ENCODE measurements around the gene PIK3AP1. TPM values are rescaled to one million over a fixed set of nuclear protein-coding genes. Genes with fewer than 3 reads are reported as not detected.

The PIK3AP1 gene
- total RNA-seq, 1 experiment from 2014 or later: 7.1 TPM

DNA sequence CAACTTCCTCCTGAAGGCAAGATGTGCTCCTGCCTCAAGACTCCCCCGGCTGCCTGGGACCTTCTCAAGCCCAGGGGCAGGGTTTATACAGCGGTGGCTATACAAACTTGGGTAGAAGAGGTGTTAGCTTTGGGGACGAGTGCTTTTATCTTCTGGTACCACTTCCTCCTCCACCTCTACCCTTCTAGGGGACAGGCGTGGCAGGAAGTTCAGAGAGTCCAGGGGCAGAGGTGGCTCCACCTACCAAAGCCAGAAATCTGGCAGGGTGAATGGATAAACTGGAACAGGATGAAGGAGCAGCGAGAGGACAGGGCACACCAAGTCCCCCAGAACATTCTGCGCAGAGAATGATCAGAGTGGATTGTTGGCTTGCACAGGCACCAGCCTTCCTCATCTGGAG is 109.5 kb downstream of the PIK3AP1 start:
- Histone ChIP-seq H3K4me2 (ENCODE audit: low read length) (peak overlapping the region; percentile 25), H3K9ac (ENCODE audit: low read length) (no peak overlapping the region)
- ATAC-seq: no peak

More for the DNA sequence above, 109.5 kb downstream of the PIK3AP1 start:
- Histone ChIP-seq H2AFZ (ENCODE audit: low read depth, low read length, poor library complexity, severe bottlenecking) (no peak overlapping the region), H3K36me3 (ENCODE audit: control insufficient read depth in 1 of 2, insufficient read depth in 2 of 2, low read length in 2 of 2) (no peaks in the 10 kb centered on the region), H3K4me3 (replicated peaks in 1 of 2; ENCODE audit: low read depth in 1 of 2, low read length in 2 of 2) (no peak overlapping the region), H3K27me3 (ENCODE audit: insufficient read depth, low read length) (no peaks in the 10 kb centered on the region), H3K4me1 (ENCODE audit: control insufficient read depth in 1 of 2, insufficient read depth in 2 of 2, low read length in 2 of 2) (peaks cover 11 to 36% of the 10 kb centered on the region in 2 experiments), H3K79me2 (ENCODE audit: insufficient read depth, low read length) (no peaks in the 10 kb centered on the region), H3K9me3 (ENCODE audit: control insufficient read depth in 1 of 2, insufficient read depth in 1 of 2, low read depth in 1 of 2, low read length in 2 of 2) (no peaks in the 10 kb centered on the region), H3K9me2 (ENCODE audit: insufficient read depth) (no peaks in the 10 kb centered on the region; the same call in 1 of the 2 replicates), H4K20me1 (ENCODE audit: insufficient read depth) (no peaks in the 10 kb centered on the region), H3K27ac (ENCODE audit: low read depth, low read length) (no peak overlapping the region)
- POLR2A ChIA-PET: no interaction called here
- no TSS peak for BruUV-seq (replicated peaks)
- TF ChIP-seq, protein P1, sequence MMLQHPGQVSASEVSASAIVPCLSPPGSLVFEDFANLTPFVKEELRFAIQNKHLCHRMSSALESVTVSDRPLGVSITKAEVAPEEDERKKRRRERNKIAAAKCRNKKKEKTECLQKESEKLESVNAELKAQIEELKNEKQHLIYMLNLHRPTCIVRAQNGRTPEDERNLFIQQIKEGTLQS (IDR thresholded peaks at IDR 0.05): no peak
- TF ChIP-seq CEBPB (IDR thresholded peaks at IDR 0.05; ENCODE audit: low read depth) (no peak), YY1 (IDR thresholded peaks at IDR 0.05; ENCODE audit: extremely low read depth, insufficient replicate concordance, low read depth, low read length) (no peak), EZH2phosphoT487 (IDR thresholded peaks at IDR 0.05; ENCODE audit: borderline replicate concordance) (no peak), POLR2AphosphoS5 (IDR thresholded peaks at IDR 0.05; ENCODE audit: low read depth, low read length) (no peak)
- TF ChIP-seq, protein P2, sequence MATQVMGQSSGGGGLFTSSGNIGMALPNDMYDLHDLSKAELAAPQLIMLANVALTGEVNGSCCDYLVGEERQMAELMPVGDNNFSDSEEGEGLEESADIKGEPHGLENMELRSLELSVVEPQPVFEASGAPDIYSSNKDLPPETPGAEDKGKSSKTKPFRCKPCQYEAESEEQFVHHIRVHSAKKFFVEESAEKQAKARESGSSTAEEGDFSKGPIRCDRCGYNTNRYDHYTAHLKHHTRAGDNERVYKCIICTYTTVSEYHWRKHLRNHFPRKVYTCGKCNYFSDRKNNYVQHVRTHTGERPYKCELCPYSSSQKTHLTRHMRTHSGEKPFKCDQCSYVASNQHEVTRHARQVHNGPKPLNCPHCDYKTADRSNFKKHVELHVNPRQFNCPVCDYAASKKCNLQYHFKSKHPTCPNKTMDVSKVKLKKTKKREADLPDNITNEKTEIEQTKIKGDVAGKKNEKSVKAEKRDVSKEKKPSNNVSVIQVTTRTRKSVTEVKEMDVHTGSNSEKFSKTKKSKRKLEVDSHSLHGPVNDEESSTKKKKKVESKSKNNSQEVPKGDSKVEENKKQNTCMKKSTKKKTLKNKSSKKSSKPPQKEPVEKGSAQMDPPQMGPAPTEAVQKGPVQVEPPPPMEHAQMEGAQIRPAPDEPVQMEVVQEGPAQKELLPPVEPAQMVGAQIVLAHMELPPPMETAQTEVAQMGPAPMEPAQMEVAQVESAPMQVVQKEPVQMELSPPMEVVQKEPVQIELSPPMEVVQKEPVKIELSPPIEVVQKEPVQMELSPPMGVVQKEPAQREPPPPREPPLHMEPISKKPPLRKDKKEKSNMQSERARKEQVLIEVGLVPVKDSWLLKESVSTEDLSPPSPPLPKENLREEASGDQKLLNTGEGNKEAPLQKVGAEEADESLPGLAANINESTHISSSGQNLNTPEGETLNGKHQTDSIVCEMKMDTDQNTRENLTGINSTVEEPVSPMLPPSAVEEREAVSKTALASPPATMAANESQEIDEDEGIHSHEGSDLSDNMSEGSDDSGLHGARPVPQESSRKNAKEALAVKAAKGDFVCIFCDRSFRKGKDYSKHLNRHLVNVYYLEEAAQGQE (IDR thresholded peaks at IDR 0.05; ENCODE audit: low read depth): no peak
- TF ChIP-seq, protein P3, sequence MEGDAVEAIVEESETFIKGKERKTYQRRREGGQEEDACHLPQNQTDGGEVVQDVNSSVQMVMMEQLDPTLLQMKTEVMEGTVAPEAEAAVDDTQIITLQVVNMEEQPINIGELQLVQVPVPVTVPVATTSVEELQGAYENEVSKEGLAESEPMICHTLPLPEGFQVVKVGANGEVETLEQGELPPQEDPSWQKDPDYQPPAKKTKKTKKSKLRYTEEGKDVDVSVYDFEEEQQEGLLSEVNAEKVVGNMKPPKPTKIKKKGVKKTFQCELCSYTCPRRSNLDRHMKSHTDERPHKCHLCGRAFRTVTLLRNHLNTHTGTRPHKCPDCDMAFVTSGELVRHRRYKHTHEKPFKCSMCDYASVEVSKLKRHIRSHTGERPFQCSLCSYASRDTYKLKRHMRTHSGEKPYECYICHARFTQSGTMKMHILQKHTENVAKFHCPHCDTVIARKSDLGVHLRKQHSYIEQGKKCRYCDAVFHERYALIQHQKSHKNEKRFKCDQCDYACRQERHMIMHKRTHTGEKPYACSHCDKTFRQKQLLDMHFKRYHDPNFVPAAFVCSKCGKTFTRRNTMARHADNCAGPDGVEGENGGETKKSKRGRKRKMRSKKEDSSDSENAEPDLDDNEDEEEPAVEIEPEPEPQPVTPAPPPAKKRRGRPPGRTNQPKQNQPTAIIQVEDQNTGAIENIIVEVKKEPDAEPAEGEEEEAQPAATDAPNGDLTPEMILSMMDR (IDR thresholded peaks at IDR 0.05 in 2 of 3, conservative IDR thresholded peaks at IDR 0.05 in 1 of 3; ENCODE audit: borderline replicate concordance in 1 of 3, insufficient read depth in 1 of 3, low read depth in 2 of 3, low read length in 2 of 3): no peak
- CTCF ChIA-PET: no interaction called here
- intact Hi-C loops (cut with micrococcal nuclease): no loop called here
- RAD21 ChIA-PET (ENCODE audit: low non-redundant PET in 1 of 2, low total read pairs in 2 of 2, uncharacterized antibody in 2 of 2, unreplicated experiment in 2 of 2): no interaction called here
- no peak for DNase-seq (ENCODE audit: low read depth, low spot score)

Measured in HCT116 (cell line).